Mammary epithelial cell (primary cell): ENCODE data around the gene CDKAL1.

Source experiments
- EZH2 ChIP-seq: IDR thresholded peaks from 2 replicates; pipeline ENCODE4 v1.6.1; 2012; ENCODE audit warnings: low read length, inconsistent platforms, borderline replicate concordance
- TF ChIP-seq, protein P1 (sequence below), 2 donors: IDR thresholded peaks in 1 of 2; conservative IDR thresholded peaks in 1 of 2; 2 replicates each; pipeline ENCODE4 v1.5.1; 2011 to 2012; ENCODE audit warnings: inconsistent platforms in 2 of 2, low read length in 2 of 2, mild to moderate bottlenecking in 2 of 2, control low read depth in 1 of 2, low read depth in 1 of 2; ENCODE audit not compliant: insufficient read depth in 1 of 2; ENCODE audit errors: extremely low read depth in 1 of 2

DNA sequence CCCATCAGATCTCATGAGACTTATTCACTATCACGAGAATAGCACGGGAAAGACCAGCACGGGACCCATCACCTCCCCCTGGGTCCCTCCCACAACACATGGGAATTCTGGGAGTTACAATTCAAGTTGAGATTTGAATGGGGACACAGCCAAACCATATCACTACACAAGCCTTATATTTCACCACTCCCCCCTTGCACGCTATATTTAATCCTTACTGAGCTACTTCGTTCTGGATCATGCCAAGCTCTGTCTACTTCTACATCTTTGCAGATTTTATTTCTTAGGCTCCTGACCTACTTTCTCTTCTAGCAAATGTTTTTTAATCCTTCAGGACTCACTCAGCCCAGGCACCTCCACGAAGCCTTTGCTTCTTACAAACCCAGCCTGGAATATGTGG, 606.7 kb downstream of the CDKAL1 start:
- TF ChIP-seq, protein P1, sequence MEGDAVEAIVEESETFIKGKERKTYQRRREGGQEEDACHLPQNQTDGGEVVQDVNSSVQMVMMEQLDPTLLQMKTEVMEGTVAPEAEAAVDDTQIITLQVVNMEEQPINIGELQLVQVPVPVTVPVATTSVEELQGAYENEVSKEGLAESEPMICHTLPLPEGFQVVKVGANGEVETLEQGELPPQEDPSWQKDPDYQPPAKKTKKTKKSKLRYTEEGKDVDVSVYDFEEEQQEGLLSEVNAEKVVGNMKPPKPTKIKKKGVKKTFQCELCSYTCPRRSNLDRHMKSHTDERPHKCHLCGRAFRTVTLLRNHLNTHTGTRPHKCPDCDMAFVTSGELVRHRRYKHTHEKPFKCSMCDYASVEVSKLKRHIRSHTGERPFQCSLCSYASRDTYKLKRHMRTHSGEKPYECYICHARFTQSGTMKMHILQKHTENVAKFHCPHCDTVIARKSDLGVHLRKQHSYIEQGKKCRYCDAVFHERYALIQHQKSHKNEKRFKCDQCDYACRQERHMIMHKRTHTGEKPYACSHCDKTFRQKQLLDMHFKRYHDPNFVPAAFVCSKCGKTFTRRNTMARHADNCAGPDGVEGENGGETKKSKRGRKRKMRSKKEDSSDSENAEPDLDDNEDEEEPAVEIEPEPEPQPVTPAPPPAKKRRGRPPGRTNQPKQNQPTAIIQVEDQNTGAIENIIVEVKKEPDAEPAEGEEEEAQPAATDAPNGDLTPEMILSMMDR (conservative IDR thresholded peaks at IDR 0.05 in 1 of 2, IDR thresholded peaks at IDR 0.05 in 1 of 2; ENCODE audit: extremely low read depth in 1 of 2, insufficient read depth in 1 of 2, low read depth in 1 of 2, low read length in 2 of 2), result no peak
- TF ChIP-seq EZH2, result no peak
